Heart left ventricle (tissue), 16 donors: Measurements from ENCODE around the gene KCNH8. TPM values are rescaled to one million over a fixed set of nuclear protein-coding genes. Genes with fewer than 3 reads are reported as not detected.
A peak's percentile ranks its signal among the peaks of the same experiment; 100 is the strongest.

ENCODE experiments used
- ATAC-seq, 4 donors: fragments of 200-7000 bp; cut with Tn5 transposase; one replicate each; pipeline ENCODE4 v1.9.1; 2020 to 2022; ENCODE audit warnings: moderate library complexity in 4 of 4, mild to moderate bottlenecking in 3 of 4, moderate number of reproducible peaks in 1 of 4
- DNase-seq, 5 donors: peaks; one replicate each; pipeline ENCODE4 v3.0.0-alpha.2; 2020
- H3K27ac ChIP-seq, 12 donors: fragments of 200-600 bp; sonication (generic) in 4 of 12; one replicate each; pipeline versions ENCODE4 v1.5.0 to v1.8.0; 2016 to 2022; ENCODE audit warnings: mild to moderate bottlenecking in 2 of 12
- H3K27me3 ChIP-seq, 9 donors: fragments of 200-600 bp; sonication (generic) in 2 of 9; one replicate each; pipeline versions ENCODE4 v1.5.1 to v1.8.0; 2016 to 2022; ENCODE audit warnings: mild to moderate bottlenecking in 3 of 9
- H3K36me3 ChIP-seq, 9 donors: fragments of 200-600 bp; sonication (generic) in 2 of 9; one replicate each; pipeline versions ENCODE4 v1.5.0 to v1.8.0; 2018 to 2022; ENCODE audit warnings: mild to moderate bottlenecking in 2 of 9
- H3K4me1 ChIP-seq, 12 donors: fragments of 200-600 bp; sonication (generic) in 4 of 12; one replicate each; pipeline versions ENCODE4 v1.5.0 to v1.8.0; 2016 to 2022; ENCODE audit warnings: mild to moderate bottlenecking in 3 of 12
- H3K4me3 ChIP-seq, 12 donors: fragments of 200-600 bp; sonication (generic) in 4 of 12; one replicate each; pipeline versions ENCODE4 v1.5.0 to v1.8.0; 2017 to 2022; ENCODE audit warnings: mild to moderate bottlenecking in 9 of 12, moderate library complexity in 4 of 12
- H3K9me3 ChIP-seq, 12 donors: fragments of 200-600 bp; sonication (generic) in 4 of 12; one replicate each; pipeline versions ENCODE4 v1.5.0 to v1.8.0; 2016 to 2022; ENCODE audit warnings: mild to moderate bottlenecking in 1 of 12
- CTCF ChIP-seq, 12 donors: fragments of 200-600 bp; sonication (generic) in 4 of 12; IDR thresholded peaks; one replicate each; pipeline versions ENCODE4 v1.5.0 to v1.8.0; 2018 to 2022; ENCODE audit warnings: antibody characterized with exemption in 12 of 12, mild to moderate bottlenecking in 5 of 12
- POLR2A ChIP-seq, 2 donors: fragments of 450-650 bp; IDR thresholded peaks; one replicate each; pipeline ENCODE4 v1.6.1; 2017; ENCODE audit warnings: antibody characterized with exemption in 2 of 2, mild to moderate bottlenecking in 2 of 2, moderate library complexity in 2 of 2
- WGBS, 4 donors: extraction: QIAGEN DNeasy Blood & Tissue Kit in 2 of 4; methylation state at CpG; one replicate each; pipeline versions ENCODE4 v1.1.5 to v1.1.7; 2013 to 2018; 5-methylcytosine and 5-hydroxymethylcytosine counted together
- intact Hi-C, 10 donors: fragments of 100-400 bp; cut with DNase I; formaldehyde crosslinking; loops; one replicate each; pipeline versions ENCODE4 v1.11.1 to v1.14.2; 2022
- polyA plus RNA-seq, 2 donors: library from polyadenylated mRNA; stranded (reverse); fragments of 200-250 nt; gene quantifications; one replicate each; pipeline ENCODE4 v1.2.3, GENCODE V29; 2013
- total RNA-seq, 9 donors: library from RNA; depleted of rRNA in 2 of 9; stranded (reverse); fragments of >200 nt in 2 of 9; fragmentation: NEBNext Ultra II Directional in 3 of 9; extraction: Animal tissue kit (Norgen Biotek cat#: 25700) in 3 of 9; gene quantifications; one replicate each; pipeline versions ENCODE4 v1.1.0 to v1.2.4, GENCODE V29; 2016 to 2023
- donor health status: ischemic (EF 13 %, LVEDD 7.1; RV severe dilation, severe dysfunction).
- donor health status: healthy with polysubstance abuse.
- donor health status: DM: no; HTN: yes; CAD: no.
- donor health status: DM: no; HTN: no; CAD: no.
- donor health status: ischemic (EF 25% LVEDD 6.9; RV normal size, moderate dysfunction).
- donor health status: ischemic (EF 25% LVEDD 5.7; RV mildly dilated, moderate dysfunction).
- donor health status: healthy.
- donor health status: DM: yes; HTN: yes; CAD: no.
- donor health status: ischemic (EF 35%, LVEDD 5.7; RV mildly dilated, moderate dysfunction).
- donor health status: nonischemic (EF 11% LVEDD 7.7; RV severe dilation, severe dysfunction).
- donor health status: DM: yes; HTN: yes; CAD: no.
- donor health status: PGD.
- donor health status: ischemic (EF 29% LVEDD 5.4; RV normal size, mild dysfunction).
- donor health status: nonischemic (EF 23%, LVEDD 6.1; RV moderate dilation, normal function).

KCNH8 gene
- total and polyA plus RNA-seq, 11 donors, result 0.04 to 0.20 (median 0.07) TPM; not detected in 7

GRCh38 chr3:19363071-19363470 is 214.8 kb downstream of the KCNH8 start:
- no peak for DNase-seq
- 88 to 96% (median 93%) methylated on average over 1 of the region's 1 CpG for WGBS, 4 donors

DNA sequence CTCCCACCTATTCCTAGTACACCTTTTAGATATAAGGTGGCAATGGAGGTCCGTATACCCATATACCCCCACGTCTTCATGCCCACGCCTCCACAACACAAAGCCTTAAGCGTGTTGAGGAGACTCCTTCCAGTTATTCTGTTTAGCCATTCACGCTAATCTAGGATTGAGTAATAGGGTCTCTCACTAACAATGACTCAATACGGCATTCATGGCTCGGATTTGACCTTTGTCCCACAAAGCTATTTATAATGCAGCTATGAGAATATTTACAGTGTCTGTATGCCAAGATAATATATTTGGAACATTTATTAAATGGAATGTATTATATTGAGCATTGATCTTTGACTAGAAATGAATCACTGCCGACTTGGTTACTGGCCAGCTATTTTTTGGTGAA is 215.8 kb downstream of the KCNH8 start:
- Histone ChIP-seq H3K4me3 (no peak overlapping the region), H3K27me3 (no peaks in the 10 kb centered on the region), H3K27ac (no peak overlapping the region), H3K36me3 (no peaks in the 10 kb centered on the region), H3K4me1 (peaks cover 0 to 7% (median 0%) of the 10 kb centered on the region in 12 donors), H3K9me3 (no peaks in the 10 kb centered on the region)
- no peak for DNase-seq
- peak in 2 of 4 donors; percentile 52 to 82 for ATAC-seq
- TF ChIP-seq POLR2A (IDR thresholded peaks at IDR 0.05), result no peak
- TF ChIP-seq CTCF (IDR thresholded peaks at IDR 0.05), result no peak
- 69 to 78% (median 76%) methylated on average over 8 of the region's 8 CpGs for WGBS, 4 donors
- intact Hi-C loops, result no loop called here

More at GRCh38 chr3:19363071-19363470, 214.8 kb downstream of the KCNH8 start:
- H3K36me3 ChIP-seq, result no peaks in the 10 kb centered on the region
- peaks cover 0 to 7% (median 0%) of the 10 kb centered on the region in 12 donors for H3K4me1 ChIP-seq
- no peak for ATAC-seq
- H3K27me3 ChIP-seq, result no peaks in the 10 kb centered on the region
- TF ChIP-seq CTCF (IDR thresholded peaks at IDR 0.05) (no peak), POLR2A (IDR thresholded peaks at IDR 0.05) (no peak)
- H3K27ac ChIP-seq, result no peak overlapping the region
- intact Hi-C loops, result no loop called here
- no peaks in the 10 kb centered on the region for H3K9me3 ChIP-seq
- H3K4me3 ChIP-seq, result no peak overlapping the region

DNA sequence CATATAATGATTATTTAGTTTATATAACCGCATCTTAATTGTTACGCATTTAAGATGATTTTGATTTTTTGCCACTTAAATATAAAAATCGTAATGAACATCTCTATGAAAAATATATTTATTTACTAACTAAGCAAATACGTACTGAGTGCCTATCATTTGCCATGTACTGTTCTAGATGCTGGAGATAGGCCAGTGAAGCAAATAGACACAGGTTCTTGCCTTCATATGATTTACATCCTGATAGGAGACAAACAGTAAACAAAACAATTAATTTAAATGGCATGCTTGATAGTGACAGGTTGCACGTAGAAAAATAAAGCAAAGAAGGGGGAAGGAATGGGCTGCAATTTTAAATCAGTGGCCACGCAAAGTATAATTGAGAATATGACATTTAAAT is 217.2 kb downstream of the KCNH8 start:
- WGBS, 4 donors, result 71 to 89% (median 87%) methylated on average over 6 of the region's 6 CpGs
- Histone ChIP-seq H3K27ac (no peak overlapping the region), H3K36me3 (no peaks in the 10 kb centered on the region), H3K27me3 (no peaks in the 10 kb centered on the region), H3K4me1 (peaks cover 0 to 7% (median 0%) of the 10 kb centered on the region in 12 donors), H3K9me3 (no peaks in the 10 kb centered on the region), H3K4me3 (no peak overlapping the region)
- intact Hi-C loops, result no loop called here
- ATAC-seq (no peak), DNase-seq (no peak)
- TF ChIP-seq CTCF (IDR thresholded peaks at IDR 0.05), result no peak

DNA sequence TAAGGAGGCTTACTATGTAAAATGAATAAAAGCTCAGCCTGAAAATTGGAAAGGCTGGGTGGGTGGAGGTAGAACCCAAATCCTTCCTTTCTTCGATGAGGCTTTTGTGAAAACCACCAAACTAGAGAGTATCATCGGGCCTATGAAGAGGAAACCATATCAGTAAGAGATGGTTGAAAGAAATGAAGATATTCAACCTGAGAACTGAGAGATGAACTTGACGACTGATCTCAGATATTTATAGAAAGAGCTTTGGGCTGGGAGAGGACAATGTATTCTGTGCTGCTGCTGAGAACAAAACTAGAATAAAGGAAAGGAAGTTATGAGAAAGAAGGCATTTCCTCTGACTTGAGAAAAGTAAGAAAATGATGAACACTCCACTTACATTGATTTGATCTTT is 236.6 kb downstream of the KCNH8 start:
- no peak for TF ChIP-seq POLR2A (IDR thresholded peaks at IDR 0.05)
- no peak for TF ChIP-seq CTCF (IDR thresholded peaks at IDR 0.05)
- Histone ChIP-seq H3K4me1 (no peaks in the 10 kb centered on the region), H3K27ac (no peak overlapping the region), H3K4me3 (no peak overlapping the region), H3K9me3 (peaks cover 0 to 4% (median 0%) of the 10 kb centered on the region in 12 donors), H3K36me3 (no peaks in the 10 kb centered on the region), H3K27me3 (no peaks in the 10 kb centered on the region)
- intact Hi-C loops, result no loop called here
- 59 to 68% (median 62%) methylated on average over 3 of the region's 3 CpGs for WGBS, 4 donors
- no peak for DNase-seq
- no peak for ATAC-seq
